Smooth muscle cell (in vitro differentiated cells): Measurements from ENCODE around the gene DTWD2. TPM values are rescaled to one million over a fixed set of nuclear protein-coding genes. Genes with fewer than 3 reads are reported as not detected.
"Not testable (repeated sequence)": the region's sequence is repeated elsewhere in the genome, so short reads cannot be mapped to it uniquely, and the experiment has no call there.

Experiments
- DNase-seq: peaks from one replicate; lab custom pipeline; 2025; ENCODE audit not compliant: unreplicated experiment; lab: John Stamatoyannopoulos, UW
- H2AFZ ChIP-seq: fragments of 200-600 bp; sonication (generic); 2 replicates; pipeline ENCODE4 v1.6.0; 2016; ENCODE audit warnings: antibody characterized with exemption, low read depth, mild to moderate bottlenecking
- H3F3A ChIP-seq: fragments of 200-600 bp; sonication (generic); 2 replicates; pipeline ENCODE4 v1.6.0; 2017; ENCODE audit warnings: antibody characterized with exemption, low read depth
- H3K27ac ChIP-seq: fragments of 200-600 bp; sonication (generic); 2 replicates; pipeline ENCODE4 v1.5.1; 2016; ENCODE audit warnings: low read depth, mild to moderate bottlenecking
- H3K27me3 ChIP-seq: fragments of 200-600 bp; sonication (generic); 2 replicates; pipeline ENCODE4 v1.6.1; 2016; ENCODE audit warnings: low read depth, mild to moderate bottlenecking
- H3K36me3 ChIP-seq: fragments of 200-600 bp; sonication (generic); 2 replicates; pipeline ENCODE4 v1.5.1; 2016; ENCODE audit warnings: low read depth
- H3K4me1 ChIP-seq: fragments of 200-600 bp; sonication (generic); 2 replicates; pipeline ENCODE4 v1.5.1; 2016; ENCODE audit warnings: low read depth
- H3K4me2 ChIP-seq: fragments of 200-600 bp; sonication (generic); 2 replicates; pipeline ENCODE4 v1.6.0; 2016; ENCODE audit warnings: mild to moderate bottlenecking
- H3K4me3 ChIP-seq: fragments of 200-600 bp; sonication (generic); 2 replicates; pipeline ENCODE4 v1.5.1; 2016; ENCODE audit warnings: mild to moderate bottlenecking
- H3K79me2 ChIP-seq: fragments of 200-600 bp; sonication (generic); 2 replicates; pipeline ENCODE4 v1.6.0; 2016; ENCODE audit warnings: low read depth, mild to moderate bottlenecking
- H3K9ac ChIP-seq: fragments of 200-600 bp; sonication (generic); 2 replicates; pipeline ENCODE4 v1.6.0; 2016; ENCODE audit warnings: low read depth
- H3K9me3 ChIP-seq: fragments of 200-600 bp; sonication (generic); replicated peaks from 2 replicates; pipeline ENCODE4 v1.5.1; 2016; ENCODE audit warnings: low read depth
- H4K20me1 ChIP-seq: fragments of 200-600 bp; sonication (generic); 2 replicates; pipeline ENCODE4 v1.6.0; 2016; ENCODE audit warnings: low read depth
- WGBS: methylation state at CpG from one replicate; pipeline ENCODE4 v1.1.7; 2016; ENCODE audit warnings: low lambda C conversion rate; 5-methylcytosine and 5-hydroxymethylcytosine counted together
- polyA plus RNA-seq: library from polyadenylated mRNA; unstranded; fragments of >200 nt; fragmentation: Nextera tagmentation; extraction: Ambion mirVana; gene quantifications from 2 replicates; pipeline ENCODE4 v1.2.1, GENCODE V29; 2016
- total RNA-seq: library from RNA; depleted of rRNA; stranded (reverse); fragments of >200 nt; gene quantifications from 2 replicates; pipeline ENCODE4 v1.2.3, GENCODE V29; 2014
- TF ChIP-seq, protein P1 (sequence below): fragments of 200-600 bp; sonication (generic); IDR thresholded peaks from 2 replicates; pipeline ENCODE4 v1.5.1; 2017; ENCODE audit warnings: borderline replicate concordance, mild to moderate bottlenecking, antibody characterized with exemption; ENCODE audit not compliant: insufficient read depth, poor library complexity, severe bottlenecking

The DTWD2 gene
- total and polyA plus RNA-seq, 2 experiments from 2014 or later, result 0.58 to 1.7 TPM

DNA sequence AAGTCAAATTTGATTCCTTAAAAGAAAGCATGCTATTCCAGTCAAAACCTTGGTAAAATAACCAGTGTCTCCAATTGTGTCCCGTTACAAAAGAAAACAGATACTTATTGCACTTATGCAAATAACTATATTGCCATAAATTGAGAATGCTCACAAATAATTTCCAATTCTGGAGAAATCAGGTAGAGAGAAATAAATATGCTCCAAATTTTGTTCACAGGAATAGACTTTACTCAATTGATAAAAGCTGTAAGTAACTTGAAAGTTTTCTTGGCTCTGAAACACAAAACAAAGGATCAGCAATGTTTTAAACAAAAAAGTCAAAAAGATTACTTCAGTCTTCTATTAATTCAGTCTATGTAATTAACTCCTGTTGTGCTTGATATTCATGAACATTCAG lies 7.8 kb upstream of the DTWD2 start:
- TF ChIP-seq, protein P1, sequence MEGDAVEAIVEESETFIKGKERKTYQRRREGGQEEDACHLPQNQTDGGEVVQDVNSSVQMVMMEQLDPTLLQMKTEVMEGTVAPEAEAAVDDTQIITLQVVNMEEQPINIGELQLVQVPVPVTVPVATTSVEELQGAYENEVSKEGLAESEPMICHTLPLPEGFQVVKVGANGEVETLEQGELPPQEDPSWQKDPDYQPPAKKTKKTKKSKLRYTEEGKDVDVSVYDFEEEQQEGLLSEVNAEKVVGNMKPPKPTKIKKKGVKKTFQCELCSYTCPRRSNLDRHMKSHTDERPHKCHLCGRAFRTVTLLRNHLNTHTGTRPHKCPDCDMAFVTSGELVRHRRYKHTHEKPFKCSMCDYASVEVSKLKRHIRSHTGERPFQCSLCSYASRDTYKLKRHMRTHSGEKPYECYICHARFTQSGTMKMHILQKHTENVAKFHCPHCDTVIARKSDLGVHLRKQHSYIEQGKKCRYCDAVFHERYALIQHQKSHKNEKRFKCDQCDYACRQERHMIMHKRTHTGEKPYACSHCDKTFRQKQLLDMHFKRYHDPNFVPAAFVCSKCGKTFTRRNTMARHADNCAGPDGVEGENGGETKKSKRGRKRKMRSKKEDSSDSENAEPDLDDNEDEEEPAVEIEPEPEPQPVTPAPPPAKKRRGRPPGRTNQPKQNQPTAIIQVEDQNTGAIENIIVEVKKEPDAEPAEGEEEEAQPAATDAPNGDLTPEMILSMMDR, result no peak
- H3K4me3 ChIP-seq, result no peak overlapping the region
- no peaks in the 10 kb centered on the region for H3K9me3 ChIP-seq
- H3K79me2 ChIP-seq, result no peaks in the 10 kb centered on the region
- H3K4me2 ChIP-seq, result no peak overlapping the region
- no peak overlapping the region for H3K27ac ChIP-seq
- 96% methylated on average over 1 of the region's 1 CpG for WGBS
- no peaks in the 10 kb centered on the region for H3K36me3 ChIP-seq
- no peaks in the 10 kb centered on the region for H4K20me1 ChIP-seq
- H3K27me3 ChIP-seq, result no peaks in the 10 kb centered on the region
- no peak for DNase-seq
- H3K4me1 ChIP-seq, result no peaks in the 10 kb centered on the region
- no peak overlapping the region for H3K9ac ChIP-seq
- no peak overlapping the region for H2AFZ ChIP-seq
- no peaks in the 10 kb centered on the region for H3F3A ChIP-seq

DNA sequence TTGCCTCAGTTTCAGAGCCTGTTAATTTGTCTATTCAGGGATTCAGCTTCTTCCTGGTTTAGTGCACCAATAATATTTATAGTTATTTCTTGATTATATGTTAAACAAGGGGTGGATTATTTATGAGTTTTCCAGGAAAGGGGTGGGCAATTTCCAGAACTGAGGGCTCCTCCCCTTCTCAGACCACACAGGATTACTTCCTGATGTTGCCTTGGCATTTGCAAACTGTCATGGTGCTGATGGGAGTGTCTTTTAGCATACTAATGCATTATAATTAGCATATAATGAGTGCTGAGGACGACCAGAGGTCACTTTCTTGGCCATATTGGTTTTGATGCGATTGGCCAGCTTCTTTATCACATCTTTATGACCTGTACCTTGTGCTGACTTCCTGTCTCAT lies 6.2 kb upstream of the DTWD2 start:
- H3K27ac ChIP-seq, result no peak overlapping the region
- no peaks in the 10 kb centered on the region for H3K4me1 ChIP-seq
- no peaks in the 10 kb centered on the region for H3K79me2 ChIP-seq
- H2AFZ ChIP-seq, result no peak overlapping the region
- H3K4me3 ChIP-seq, result no peak overlapping the region
- H3K36me3 ChIP-seq, result no peaks in the 10 kb centered on the region
- no peaks in the 10 kb centered on the region for H3K27me3 ChIP-seq
- H3F3A ChIP-seq, result no peaks in the 10 kb centered on the region
- WGBS, result 84% methylated on average over 2 of the region's 2 CpGs
- no peaks in the 10 kb centered on the region for H4K20me1 ChIP-seq
- no peak overlapping the region for H3K4me2 ChIP-seq
- H3K9ac ChIP-seq, result no peak overlapping the region
- TF ChIP-seq, protein P1, result no peak
- DNase-seq, result no peak
- H3K9me3 ChIP-seq, result no peaks in the 10 kb centered on the region

DNA sequence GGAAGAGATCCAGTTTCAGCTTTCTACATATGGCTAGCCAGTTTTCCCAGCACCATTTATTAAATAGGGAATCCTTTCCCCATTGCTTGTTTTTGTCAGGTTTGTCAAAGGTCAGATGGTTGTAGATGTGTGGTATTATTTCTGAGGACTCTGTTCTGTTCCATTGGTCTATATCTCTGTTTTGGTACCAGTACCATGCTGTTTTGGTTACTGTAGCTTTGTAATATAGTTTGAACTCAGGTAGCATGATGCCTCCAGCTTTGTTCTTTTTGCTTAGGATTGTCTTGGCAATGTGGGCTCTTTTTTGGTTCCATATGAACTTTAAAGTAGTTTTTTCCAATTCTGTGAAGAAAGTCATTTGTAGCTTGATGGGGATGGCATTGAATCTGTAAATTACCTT lies 4.8 kb upstream of the DTWD2 start:
- not testable (repeated sequence) for H3K79me2 ChIP-seq, H3K27me3 ChIP-seq, H3K9ac ChIP-seq, H3K4me3 ChIP-seq, H2AFZ ChIP-seq, H3K4me1 ChIP-seq, H3K9me3 ChIP-seq, H3F3A ChIP-seq, H4K20me1 ChIP-seq, H3K4me2 ChIP-seq, H3K36me3 ChIP-seq, DNase-seq, H3K27ac ChIP-seq

DNA sequence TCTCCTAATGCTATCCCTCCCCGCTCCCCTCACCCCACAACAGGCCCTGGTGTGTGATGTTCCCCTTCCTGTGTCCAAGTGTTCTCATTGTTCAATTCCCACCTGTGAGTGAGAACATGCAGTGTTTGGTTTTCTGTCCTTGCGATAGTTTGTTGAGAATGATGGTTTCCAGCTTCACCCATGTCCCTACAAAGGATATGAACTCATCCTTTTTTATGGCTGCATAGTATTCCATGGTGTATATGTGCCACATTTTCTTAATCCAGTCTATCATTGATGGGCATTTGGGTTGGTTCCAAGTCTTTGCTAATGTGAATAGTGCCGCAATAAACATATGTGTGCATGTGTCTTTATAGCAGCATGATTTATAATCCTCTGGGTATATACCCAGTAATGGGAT lies 3.7 kb upstream of the DTWD2 start:
- not testable (repeated sequence) for H3F3A ChIP-seq, H3K4me3 ChIP-seq, H3K79me2 ChIP-seq, H3K9me3 ChIP-seq, DNase-seq, H3K27me3 ChIP-seq, H3K36me3 ChIP-seq, H2AFZ ChIP-seq, H3K9ac ChIP-seq, H4K20me1 ChIP-seq, H3K27ac ChIP-seq, H3K4me1 ChIP-seq, H3K4me2 ChIP-seq
- 100% methylated on average over 3 of the region's 3 CpGs for WGBS

DNA sequence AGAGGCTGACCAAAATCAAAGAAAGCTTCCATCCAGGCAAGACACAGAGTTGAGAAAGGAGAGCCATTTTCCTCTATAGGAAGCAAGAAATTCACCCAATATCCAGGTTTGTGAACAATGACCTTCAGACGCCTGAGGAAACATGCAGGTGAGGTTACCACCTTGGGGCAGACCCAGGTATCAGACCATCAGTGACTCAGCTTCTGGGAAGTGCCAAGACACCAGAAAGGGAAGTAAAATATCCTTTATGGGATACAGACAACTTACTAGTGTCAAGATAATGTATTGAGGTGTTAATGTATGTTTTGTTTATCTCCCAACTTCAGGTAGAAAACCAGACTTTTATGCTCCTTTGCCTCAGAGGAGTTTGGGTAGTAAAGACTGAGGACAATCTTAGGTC lies 2.2 kb upstream of the DTWD2 start:
- 76% methylated on average over 1 of the region's 1 CpG for WGBS

More for the DNA sequence above, 2.2 kb upstream of the DTWD2 start:
- Histone ChIP-seq H3K4me1 (peaks cover 4% of the 10 kb centered on the region), H2AFZ (no peak overlapping the region), H3K9ac (no peak overlapping the region), H3K4me2 (no peak overlapping the region), H4K20me1 (no peaks in the 10 kb centered on the region), H3F3A (no peaks in the 10 kb centered on the region), H3K4me3 (no peak overlapping the region), H3K36me3 (no peaks in the 10 kb centered on the region), H3K9me3 (no peaks in the 10 kb centered on the region), H3K27ac (no peak overlapping the region), H3K79me2 (no peaks in the 10 kb centered on the region), H3K27me3 (no peaks in the 10 kb centered on the region)
- DNase-seq, result no peak
- TF ChIP-seq, protein P1, result no peak
